Colonic mucosa (tissue), 4 donors: ENCODE measurements around the gene DBH. TPM values are rescaled to one million over a fixed set of nuclear protein-coding genes. Genes with fewer than 3 reads are reported as not detected.

Source experiments
- DNase-seq: peaks from one replicate; pipeline ENCODE4 v3.0.0-alpha.2; 2020
- H3K27ac ChIP-seq: fragments of 200-600 bp; one replicate; pipeline ENCODE4 v1.8.0; 2021
- H3K27me3 ChIP-seq: fragments of 200-600 bp; one replicate; pipeline ENCODE4 v1.8.0; 2021
- H3K36me3 ChIP-seq: fragments of 200-600 bp; one replicate; pipeline ENCODE4 v1.8.0; 2021
- H3K4me1 ChIP-seq: fragments of 200-600 bp; one replicate; pipeline ENCODE4 v1.8.0; 2021; ENCODE audit warnings: mild to moderate bottlenecking
- H3K4me3 ChIP-seq: fragments of 200-600 bp; one replicate; pipeline ENCODE4 v1.8.0; 2021
- H3K9ac ChIP-seq, 2 donors: one replicate each; pipeline ENCODE4 v1.7.0; 2013; ENCODE audit warnings: control low read depth in 2 of 2, low read depth in 2 of 2, low read length in 2 of 2
- H3K9me3 ChIP-seq: fragments of 200-600 bp; one replicate; pipeline ENCODE4 v1.8.0; 2021
- intact Hi-C: fragments of 100-400 bp; cut with DNase I; formaldehyde crosslinking; loops from one replicate; pipeline ENCODE4 v1.14.1; 2022
- total RNA-seq, 2 donors: library from RNA; stranded (reverse); fragmentation: NEBNext Ultra II Directional in 1 of 2; extraction: Animal tissue kit (Norgen Biotek cat#: 25700) in 1 of 2; gene quantifications; one replicate each; pipeline ENCODE4 v1.2.1, GENCODE V29; 2021
- TF ChIP-seq, protein P1 (sequence below): fragments of 200-600 bp; IDR thresholded peaks from one replicate; pipeline ENCODE4 v1.8.0; 2022; ENCODE audit warnings: antibody characterized with exemption, mild to moderate bottlenecking
- donor health status: healthy.
- donor health status: DM: no; HTN: no; CAD: no.
- donor health status: DM: no; HTN: no; CAD: no.

The DBH gene
- total RNA-seq, 2 donors from 2014 or later: not detected

DNA sequence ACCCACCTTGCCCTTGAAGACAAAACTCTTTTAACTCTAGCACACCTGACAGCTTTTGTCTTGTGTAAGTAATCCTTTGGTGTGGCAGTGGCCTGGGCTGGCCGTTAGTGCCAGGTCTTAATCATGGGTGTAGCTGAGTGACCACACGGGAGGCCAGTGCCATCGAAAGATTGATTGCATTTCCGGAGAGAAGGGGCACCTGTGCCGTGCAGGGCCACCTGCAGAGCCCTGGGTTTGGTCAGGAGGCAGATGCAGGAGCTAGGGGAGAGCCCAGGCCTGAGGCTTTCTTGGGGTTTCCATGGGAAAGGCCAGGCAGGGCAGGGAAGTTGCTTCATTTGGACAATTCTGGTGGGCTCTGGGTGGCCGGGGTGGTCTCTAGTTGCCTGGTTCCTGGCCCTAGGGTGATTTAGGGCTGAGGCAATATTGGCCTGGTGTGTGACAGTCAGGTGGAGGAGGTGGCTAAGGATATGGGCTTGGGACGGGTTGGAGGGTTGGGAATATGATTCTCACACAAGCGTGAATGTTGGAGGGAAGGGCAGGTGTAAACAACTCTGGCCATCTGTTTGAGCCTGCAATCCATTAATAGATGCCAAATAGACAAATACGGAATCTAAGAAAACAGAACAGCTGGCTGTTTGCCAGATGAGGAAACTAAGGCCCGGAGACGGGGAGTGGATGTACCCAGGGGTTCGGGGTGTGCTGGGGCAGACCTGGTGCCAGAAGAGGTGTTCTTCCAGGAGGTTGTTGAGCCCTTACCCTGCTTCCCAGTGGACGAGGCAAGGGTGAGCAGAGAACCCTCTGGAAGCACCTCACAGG lies 4.6 kb downstream of the DBH start:
- TF ChIP-seq, protein P1, sequence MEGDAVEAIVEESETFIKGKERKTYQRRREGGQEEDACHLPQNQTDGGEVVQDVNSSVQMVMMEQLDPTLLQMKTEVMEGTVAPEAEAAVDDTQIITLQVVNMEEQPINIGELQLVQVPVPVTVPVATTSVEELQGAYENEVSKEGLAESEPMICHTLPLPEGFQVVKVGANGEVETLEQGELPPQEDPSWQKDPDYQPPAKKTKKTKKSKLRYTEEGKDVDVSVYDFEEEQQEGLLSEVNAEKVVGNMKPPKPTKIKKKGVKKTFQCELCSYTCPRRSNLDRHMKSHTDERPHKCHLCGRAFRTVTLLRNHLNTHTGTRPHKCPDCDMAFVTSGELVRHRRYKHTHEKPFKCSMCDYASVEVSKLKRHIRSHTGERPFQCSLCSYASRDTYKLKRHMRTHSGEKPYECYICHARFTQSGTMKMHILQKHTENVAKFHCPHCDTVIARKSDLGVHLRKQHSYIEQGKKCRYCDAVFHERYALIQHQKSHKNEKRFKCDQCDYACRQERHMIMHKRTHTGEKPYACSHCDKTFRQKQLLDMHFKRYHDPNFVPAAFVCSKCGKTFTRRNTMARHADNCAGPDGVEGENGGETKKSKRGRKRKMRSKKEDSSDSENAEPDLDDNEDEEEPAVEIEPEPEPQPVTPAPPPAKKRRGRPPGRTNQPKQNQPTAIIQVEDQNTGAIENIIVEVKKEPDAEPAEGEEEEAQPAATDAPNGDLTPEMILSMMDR: no peak
- Histone ChIP-seq H3K4me3 (no peak overlapping the region), H3K9me3 (no peaks in the 10 kb centered on the region), H3K27ac (no peak overlapping the region), H3K36me3 (no peaks in the 10 kb centered on the region), H3K9ac (no peak overlapping the region), H3K4me1 (no peaks in the 10 kb centered on the region), H3K27me3 (no peaks in the 10 kb centered on the region)
- intact Hi-C loops: no loop called here
- no peak for DNase-seq

DNA sequence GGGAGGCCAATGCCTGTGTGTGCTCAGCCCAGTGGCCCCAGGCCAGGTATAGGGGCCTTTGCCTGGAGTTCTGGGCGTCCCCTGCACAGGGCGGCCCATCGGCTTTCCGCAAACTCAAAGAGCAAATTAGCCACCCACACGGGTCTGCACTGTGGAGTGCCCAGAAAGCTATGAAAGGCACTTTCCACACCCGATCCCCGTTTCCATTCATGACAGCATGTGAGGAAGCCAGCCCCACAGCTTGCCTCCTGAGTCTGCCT lies 5.2 kb downstream of the DBH start:
- no peaks in the 10 kb centered on the region for H3K27me3 ChIP-seq
- no peaks in the 10 kb centered on the region for H3K4me1 ChIP-seq
- H3K9me3 ChIP-seq: no peaks in the 10 kb centered on the region
- H3K36me3 ChIP-seq: no peaks in the 10 kb centered on the region
- TF ChIP-seq, protein P1: no peak
- intact Hi-C loops: no loop called here
- no peak overlapping the region for H3K27ac ChIP-seq
- no peak for DNase-seq
- no peak overlapping the region for H3K4me3 ChIP-seq
- H3K9ac ChIP-seq: no peak overlapping the region

DNA sequence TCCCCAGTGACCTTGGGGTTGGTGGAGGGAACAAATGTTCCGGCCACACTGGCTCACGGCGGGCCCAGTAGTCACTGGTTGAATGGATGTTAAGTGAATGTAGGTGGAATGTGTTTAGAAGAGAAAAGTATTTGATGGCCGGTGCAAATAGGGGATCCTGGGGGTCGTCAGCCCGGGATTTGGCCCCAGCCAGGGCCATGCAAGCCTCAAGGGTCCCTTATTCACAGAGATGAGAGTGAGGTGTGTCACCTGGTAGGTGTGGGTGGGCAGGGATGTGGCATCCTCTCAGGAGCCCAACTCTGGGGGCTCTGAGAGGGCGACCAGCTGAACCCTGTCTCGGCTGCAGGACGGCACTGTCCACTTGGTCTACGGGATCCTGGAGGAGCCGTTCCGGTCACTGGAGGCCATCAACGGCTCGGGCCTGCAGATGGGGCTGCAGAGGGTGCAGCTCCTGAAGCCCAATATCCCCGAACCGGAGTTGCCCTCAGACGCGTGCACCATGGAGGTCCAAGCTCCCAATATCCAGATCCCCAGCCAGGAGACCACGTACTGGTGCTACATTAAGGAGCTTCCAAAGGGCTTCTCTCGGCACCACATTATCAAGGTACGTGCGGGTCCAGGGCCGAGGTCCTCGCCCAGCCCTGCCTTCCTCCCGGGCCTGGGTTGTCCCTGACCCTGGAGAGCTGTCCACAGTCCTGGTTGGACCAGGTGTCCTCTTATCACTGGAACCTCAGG lies 5.9 kb downstream of the DBH start:
- Histone ChIP-seq H3K9ac (no peak overlapping the region), H3K4me3 (no peak overlapping the region), H3K9me3 (no peaks in the 10 kb centered on the region), H3K27ac (no peak overlapping the region), H3K27me3 (no peaks in the 10 kb centered on the region), H3K4me1 (no peaks in the 10 kb centered on the region), H3K36me3 (no peaks in the 10 kb centered on the region)
- TF ChIP-seq, protein P1: no peak
- no peak for DNase-seq
- intact Hi-C loops: no loop called here

DNA sequence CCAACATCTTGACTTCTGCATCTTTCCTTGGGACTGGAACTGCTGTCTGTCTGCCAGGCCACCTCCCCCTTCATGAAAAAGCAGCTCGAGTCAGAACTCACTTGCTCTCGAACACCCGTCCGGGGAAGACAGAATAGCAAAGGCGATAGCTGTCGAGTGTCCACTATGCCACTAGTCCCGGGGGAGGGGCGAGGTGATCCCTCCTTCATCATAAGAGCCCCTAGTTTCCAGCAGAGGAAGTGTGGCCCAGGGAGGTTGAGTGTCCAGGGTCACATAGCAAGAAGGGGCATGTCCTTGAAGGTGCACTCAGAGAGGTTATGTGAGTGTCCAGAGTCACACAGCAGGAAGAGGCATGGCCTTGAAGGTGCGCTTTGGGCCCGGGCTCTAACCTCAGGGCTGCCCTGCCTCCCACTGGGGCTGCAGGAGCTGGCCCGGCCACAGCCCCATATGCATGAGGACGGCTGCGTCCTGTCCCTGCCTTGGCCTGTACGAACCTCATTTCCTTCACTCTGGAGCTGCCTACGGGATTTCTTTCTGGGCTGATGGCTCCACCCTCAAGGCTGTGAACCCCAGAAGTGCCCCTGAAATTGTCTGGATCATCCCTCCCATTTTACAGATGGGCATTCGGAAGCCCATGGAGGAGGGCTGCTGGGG lies 6.7 kb downstream of the DBH start:
- intact Hi-C loops: no loop called here
- Histone ChIP-seq H3K9me3 (no peaks in the 10 kb centered on the region), H3K36me3 (no peaks in the 10 kb centered on the region), H3K27me3 (no peaks in the 10 kb centered on the region), H3K9ac (no peak overlapping the region), H3K27ac (no peak overlapping the region), H3K4me3 (no peak overlapping the region), H3K4me1 (no peaks in the 10 kb centered on the region)
- no peak for DNase-seq
- TF ChIP-seq, protein P1: no peak

DNA sequence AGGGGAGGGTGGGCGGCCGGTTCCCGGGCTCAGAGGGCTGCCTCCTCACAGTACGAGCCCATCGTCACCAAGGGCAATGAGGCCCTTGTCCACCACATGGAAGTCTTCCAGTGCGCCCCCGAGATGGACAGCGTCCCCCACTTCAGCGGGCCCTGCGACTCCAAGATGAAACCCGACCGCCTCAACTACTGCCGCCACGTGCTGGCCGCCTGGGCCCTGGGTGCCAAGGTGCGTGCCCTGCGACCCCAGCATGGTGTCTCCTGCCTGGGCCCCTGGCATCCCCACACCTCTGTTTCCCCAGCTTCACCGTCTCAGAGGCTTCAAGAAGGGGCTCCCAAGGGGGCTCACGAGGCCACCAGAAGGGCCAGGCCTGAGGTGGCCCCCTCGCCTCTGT lies 7.2 kb downstream of the DBH start:
- H3K36me3 ChIP-seq: no peaks in the 10 kb centered on the region
- no peak overlapping the region for H3K4me3 ChIP-seq
- no peaks in the 10 kb centered on the region for H3K27me3 ChIP-seq
- intact Hi-C loops: no loop called here
- no peak overlapping the region for H3K9ac ChIP-seq
- no peak overlapping the region for H3K27ac ChIP-seq
- H3K9me3 ChIP-seq: no peaks in the 10 kb centered on the region
- no peak for DNase-seq
- TF ChIP-seq, protein P1: no peak
- H3K4me1 ChIP-seq: no peaks in the 10 kb centered on the region
